EH (cell line): ENCODE results near the gene TMEM218.
A peak's percentile ranks its signal among the peaks of the same experiment; 100 is the strongest.

Experiments
- DNase-seq: peaks from one replicate; pipeline ENCODE4 v3.0.0-alpha.2; 2015; ENCODE audit warnings: low read depth

Gene TMEM218

GRCh38 chr11:125111343-125112207 is at the start of gene TMEM218:
TSS of gene TMEM218 (minus strand) at chr11:125111626. CDS start at chr11:125102241, 9,385 bp downstream.
- peak; percentile 99 for DNase-seq

- no peak for DNase-seq
Measured at GRCh38 chr11:125157953-125158680, 46.7 kb upstream of the TMEM218 start.

- DNase-seq = no peak
Measured at GRCh38 chr11:125157118-125157733, 45.8 kb upstream of the TMEM218 start.

- DNase-seq = no peak
Measured at GRCh38 chr11:125156346-125157117, 45.1 kb upstream of the TMEM218 start.

- no peak for DNase-seq
Measured at GRCh38 chr11:125155767-125156166, 44.3 kb upstream of the TMEM218 start.

- no peak for DNase-seq
Measured at GRCh38 chr11:125155100-125155444, 43.6 kb upstream of the TMEM218 start.

GRCh38 chr11:125154378-125155099 is 43.1 kb upstream of the TMEM218 start:
- no peak for DNase-seq

- DNase-seq = no peak
Measured at GRCh38 chr11:125153837-125154236, 42.4 kb upstream of the TMEM218 start.

- no peak for DNase-seq
Measured at GRCh38 chr11:125148743-125149142, 37.3 kb upstream of the TMEM218 start.

- DNase-seq = no peak
Measured at GRCh38 chr11:125148011-125148410, 36.6 kb upstream of the TMEM218 start.

GRCh38 chr11:125147280-125147679 is 35.9 kb upstream of the TMEM218 start:
- DNase-seq = no peak

GRCh38 chr11:125146232-125146631 is 34.8 kb upstream of the TMEM218 start:
- no peak for DNase-seq

- peak; percentile 52 for DNase-seq
Measured at GRCh38 chr11:125141686-125142535, 30.5 kb upstream of the TMEM218 start.

- DNase-seq = no peak
Measured at GRCh38 chr11:125141178-125141577, 29.8 kb upstream of the TMEM218 start.

- DNase-seq = no peak
Measured at GRCh38 chr11:125140233-125140632, 28.8 kb upstream of the TMEM218 start.

- DNase-seq = no peak
Measured at GRCh38 chr11:125139778-125140177, 28.4 kb upstream of the TMEM218 start.

GRCh38 chr11:125138966-125139365 is 27.5 kb upstream of the TMEM218 start:
- DNase-seq = no peak

- no peak for DNase-seq
Measured at GRCh38 chr11:125136001-125136400, 24.6 kb upstream of the TMEM218 start.

- no peak for DNase-seq
Measured at GRCh38 chr11:125132596-125132995, 21.2 kb upstream of the TMEM218 start.

GRCh38 chr11:125132071-125132470 is 20.6 kb upstream of the TMEM218 start:
- DNase-seq = peak; percentile 16
